HepG2 (cell line): ENCODE data around the gene LMBRD2. TPM values are rescaled to one million over a fixed set of nuclear protein-coding genes. Genes with fewer than 3 reads are reported as not detected.

Source experiments
- ATAC-seq: fragments of 200-7000 bp; cut with Tn5 transposase; 3 replicates; pipeline ENCODE4 v1.9.1; 2020; ENCODE audit warnings: mild to moderate bottlenecking, moderate library complexity
- BruUV-seq: library from RNA; stranded (reverse); fragments of 400-500 nt; replicated peaks from 2 replicates; lab custom pipeline; 2021; lab: Mats Ljungman, UMichigan
- CTCF ChIA-PET: fragments of 300-600 bp; formaldehyde crosslinking; extraction: SDS; loops from one replicate; lab custom pipeline; 2021; ENCODE audit warnings: low total read pairs, inconsistent platforms, low intra/inter-chr PET ratio; lab: Yijun Ruan, JAX
- POLR2A ChIA-PET: fragments of 350-600 bp; sonication (Branson Sonifier 250); formaldehyde crosslinking; loops from one replicate; lab custom pipeline; 2020; ENCODE audit warnings: antibody characterized with exemption, inconsistent platforms; lab: Yijun Ruan, JAX
- DNase-seq: peaks from one replicate; pipeline ENCODE4 v3.0.0-alpha.2; 2015; ENCODE audit warnings: low spot score
- FAIRE-seq: peaks from 3 replicates; lab custom pipeline; 2011; peaks lifted over from hg19 to GRCh38; lab: Jason Lieb, UNC
- H2AFZ ChIP-seq: one replicate; pipeline ENCODE4 v1.6.1; 2011; ENCODE audit warnings: low read length, inconsistent platforms
- H3K27ac ChIP-seq: fragments of 300-600 bp; 3 replicates; pipeline ENCODE4 v1.8.0; 2011; ENCODE audit warnings: mixed run types, mild to moderate bottlenecking, mixed read lengths, low read length, inconsistent platforms; ENCODE audit not compliant: insufficient read depth; ENCODE audit errors: extremely low read length
- H3K27me3 ChIP-seq, 2 experiments: fragments of 200-600 bp in 1 of 2; 2 replicates in 1 of 2; 3 replicates in 1 of 2; pipeline versions ENCODE4 v1.6.0 to v1.8.0; 2011; ENCODE audit warnings: low read length in 2 of 2, mild to moderate bottlenecking in 2 of 2, moderate library complexity in 2 of 2, inconsistent platforms in 1 of 2; ENCODE audit not compliant: insufficient read depth in 2 of 2, control insufficient read depth in 1 of 2
- H3K36me3 ChIP-seq, 2 experiments: fragments of 200-600 bp in 1 of 2; replicated peaks in 1 of 2; 2 replicates in 1 of 2; 3 replicates in 1 of 2; pipeline versions ENCODE4 v1.5.1 to v1.8.0; 2011; ENCODE audit warnings: low read length in 2 of 2, inconsistent platforms in 1 of 2; ENCODE audit not compliant: insufficient read depth in 2 of 2, control insufficient read depth in 1 of 2
- H3K4me1 ChIP-seq: 2 replicates; pipeline ENCODE4 v1.5.1; 2012; ENCODE audit warnings: low read length, inconsistent platforms; ENCODE audit not compliant: insufficient read depth
- H3K4me2 ChIP-seq: 2 replicates; pipeline ENCODE4 v1.6.0; 2011; ENCODE audit warnings: low read depth, low read length, inconsistent platforms
- H3K4me3 ChIP-seq, 3 experiments: fragments of 200-600 bp in 1 of 3; sonication (generic), shearing (Covaris generic) in 1 of 3; replicated peaks in 1 of 3; 2 replicates each; pipeline ENCODE4 v1.5.1; 2011 to 2016; ENCODE audit warnings: low read length in 3 of 3, inconsistent platforms in 2 of 3, low read depth in 2 of 3, mild to moderate bottlenecking in 2 of 3, control low read depth in 1 of 3, mixed read lengths in 1 of 3; ENCODE audit not compliant: insufficient read depth in 1 of 3
- H3K79me2 ChIP-seq: one replicate; pipeline ENCODE4 v1.6.1; 2011; ENCODE audit warnings: low read length, inconsistent platforms; ENCODE audit not compliant: insufficient read depth
- H3K9ac ChIP-seq: 2 replicates; pipeline ENCODE4 v1.6.0; 2011; ENCODE audit warnings: mild to moderate bottlenecking, low read depth, low read length, inconsistent platforms; ENCODE audit not compliant: insufficient read depth
- H3K9me3 ChIP-seq: 2 replicates; pipeline ENCODE4 v1.5.1; 2012; ENCODE audit warnings: mild to moderate bottlenecking, low read length
- H4K20me1 ChIP-seq: 2 replicates; pipeline ENCODE4 v1.6.0; 2011; ENCODE audit warnings: inconsistent platforms, mild to moderate bottlenecking, low read length, moderate library complexity; ENCODE audit not compliant: insufficient read depth
- KDM6A ChIP-seq: IDR thresholded peaks from 2 replicates; pipeline ENCODE4 v1.6.1; 2016; ENCODE audit warnings: low read depth
- NONO ChIP-seq, 2 experiments: fragments of 450-650 bp in 1 of 2; sonication (generic) in 1 of 2; formaldehyde crosslinking in 1 of 2; IDR thresholded peaks in 1 of 2; conservative IDR thresholded peaks in 1 of 2; 2 replicates each; pipeline versions ENCODE4 v1.6.1 to v1.8.0; 2017 to 2022; ENCODE audit warnings: mild to moderate bottlenecking in 1 of 2, missing genetic modification reagents in 1 of 2, moderate library complexity in 1 of 2
- ZFX ChIP-seq: sonication (generic); formaldehyde crosslinking; IDR thresholded peaks from 2 replicates; pipeline ENCODE4 v1.4.0; 2020; ENCODE audit warnings: mild to moderate bottlenecking, low read depth, missing genetic modification reagents, moderate library complexity
- WGBS: methylation state at CpG from one replicate; pipeline ENCODE4 v1.1.6; 2017; ENCODE audit warnings: low lambda C conversion rate; 5-methylcytosine and 5-hydroxymethylcytosine counted together
- in situ Hi-C: cut with HindIII; loops from 2 replicates; pipeline ENCODE4 v1.10.0; 2017; ENCODE audit warnings: low pct_unique_long_range_greater_than_20kb; ENCODE audit not compliant: extremely low pct_ligation_motif_present
- intact Hi-C: fragments of 100-400 bp; cut with micrococcal nuclease; formaldehyde crosslinking; loops from one replicate; pipeline ENCODE4 v1.10.0; 2022; ENCODE audit not compliant: unreplicated experiment
- polyA plus RNA-seq, 8 experiments: library from polyadenylated mRNA; depleted of rRNA in 3 of 8; stranded (reverse) in 7 of 8; unstranded in 1 of 8; fragments of >200 nt; fragmentation: Illumina TruSeq in 4 of 8; extraction: Trizol in 4 of 8; gene quantifications; 2 replicates each; pipeline versions ENCODE4 v1.2.1 to v1.2.3, GENCODE V29; 2011 to 2016; ENCODE audit warnings: low read depth in 4 of 8, missing spikeins in 1 of 8, mixed read lengths in 1 of 8; ENCODE audit not compliant: insufficient read depth in 1 of 8
- total RNA-seq, 5 experiments: library from RNA; depleted of rRNA; stranded (reverse); fragments of >200 nt; fragmentation: Illumina TruSeq; extraction: Trizol; gene quantifications; 2 replicates each; pipeline ENCODE4 v1.2.3, GENCODE V29; 2016; ENCODE audit warnings: low read depth in 1 of 5
- TF ChIP-seq, protein P1 (sequence below): sonication (generic); formaldehyde crosslinking; IDR thresholded peaks from 2 replicates; pipeline ENCODE4 v1.8.1; 2022; ENCODE audit warnings: mild to moderate bottlenecking, missing genetic modification reagents
- TF ChIP-seq, protein P2 (sequence below): sonication (generic); formaldehyde crosslinking; IDR thresholded peaks from 2 replicates; pipeline ENCODE4 v1.5.0; 2020; ENCODE audit warnings: missing genetic modification reagents

LMBRD2 gene
- total and polyA plus RNA-seq, 2 of the 13 experiments (the other 11 are each of a cell fraction or from before 2014, with no cell fraction given) = 2.0 to 4.7 TPM

DNA sequence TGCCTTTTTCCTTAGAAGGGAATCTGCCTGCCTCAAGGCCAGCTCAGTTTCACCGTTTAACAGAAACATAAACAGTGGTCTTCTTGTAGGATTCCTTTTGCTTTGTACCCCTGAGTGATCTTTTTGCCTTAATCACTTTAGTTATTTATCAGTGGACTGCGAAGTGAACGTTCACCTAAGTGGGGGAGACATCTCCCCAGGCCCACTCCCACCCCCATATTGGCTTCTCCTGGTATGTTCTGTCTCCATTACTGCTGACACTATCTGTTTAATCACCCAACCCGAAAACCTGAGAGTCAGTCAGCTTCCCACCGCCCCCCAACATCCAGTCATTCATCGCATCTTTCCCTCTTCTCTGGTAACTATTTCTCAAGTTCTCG, 1.6 kb upstream of the LMBRD2 start:
- ATAC-seq (no peak), FAIRE-seq (no peak), DNase-seq (no peak)
- intact Hi-C loops = loop anchor here (1.0 to 10.0 kb wide), 5 partner anchors 27 to 1226 kb away; partner anchors contain the start of genes DNAJC21 and NIPBL
- Histone ChIP-seq H3K4me3 (peak overlapping the region; percentile 69 to 90 (median 84); a peak in 5 of 6 replicates), H4K20me1 (no peaks in the 10 kb centered on the region), H3K79me2 (peaks cover 49% of the 10 kb centered on the region), H2AFZ (no peak overlapping the region), H3K27ac (peak overlapping the region; percentile 73), H3K4me1 (peaks cover 76% of the 10 kb centered on the region), H3K9me3 (no peaks in the 10 kb centered on the region), H3K36me3 (peaks cover 4 to 36% of the 10 kb centered on the region in 2 experiments), H3K27me3 (no peaks in the 10 kb centered on the region; a peak in 1 of 5 replicates), H3K4me2 (peak overlapping the region; percentile 99), H3K9ac (peak overlapping the region; percentile 87; the same call in 1 of the 2 replicates)
- BruUV-seq = no TSS peak
- in situ Hi-C loops = no loop called here
- CTCF ChIA-PET = no interaction called here
- 71% methylated on average over 7 of the region's 7 CpGs for WGBS
- TF ChIP-seq NONO (IDR thresholded peaks at IDR 0.05) = no peak
- peak; percentile 3; the same call in 1 of the 2 replicates for TF ChIP-seq NONO (CRISPR knock-in tag; conservative IDR thresholded peaks at IDR 0.05)
- TF ChIP-seq, protein P1, sequence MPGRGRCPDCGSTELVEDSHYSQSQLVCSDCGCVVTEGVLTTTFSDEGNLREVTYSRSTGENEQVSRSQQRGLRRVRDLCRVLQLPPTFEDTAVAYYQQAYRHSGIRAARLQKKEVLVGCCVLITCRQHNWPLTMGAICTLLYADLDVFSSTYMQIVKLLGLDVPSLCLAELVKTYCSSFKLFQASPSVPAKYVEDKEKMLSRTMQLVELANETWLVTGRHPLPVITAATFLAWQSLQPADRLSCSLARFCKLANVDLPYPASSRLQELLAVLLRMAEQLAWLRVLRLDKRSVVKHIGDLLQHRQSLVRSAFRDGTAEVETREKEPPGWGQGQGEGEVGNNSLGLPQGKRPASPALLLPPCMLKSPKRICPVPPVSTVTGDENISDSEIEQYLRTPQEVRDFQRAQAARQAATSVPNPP (CRISPR knock-in tag) = no peak
- 0 out of 2 replicates have a peak, but pooled peaks have one; percentile 4 for TF ChIP-seq ZFX (CRISPR knock-in tag)
- no peak for TF ChIP-seq KDM6A (CRISPR knock-in tag)
- TF ChIP-seq, protein P2, sequence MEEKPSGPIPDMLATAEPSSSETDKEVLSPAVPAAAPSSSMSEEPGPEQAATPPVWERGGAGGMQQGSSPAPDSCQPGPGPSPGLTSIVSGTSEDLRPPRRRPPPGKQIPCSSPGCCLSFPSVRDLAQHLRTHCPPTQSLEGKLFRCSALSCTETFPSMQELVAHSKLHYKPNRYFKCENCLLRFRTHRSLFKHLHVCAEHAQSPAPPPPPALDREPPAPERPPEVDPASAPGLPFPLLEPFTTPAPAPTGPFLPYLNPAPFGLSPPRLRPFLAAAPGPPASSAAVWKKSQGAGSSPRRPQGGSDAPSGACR = no peak
- POLR2A ChIA-PET = interaction anchor here (0.9 to 4.5 kb wide), 7 partner anchors 14 to 724 kb away, joined by 3 to 57 read pairs (median 11); partner anchors contain the start of genes NADK2 and NIPBL
